Muscle layer of duodenum (tissue), 2 donors: ENCODE results near the gene GDPGP1.
A peak's percentile ranks its signal among the peaks of the same experiment; 100 is the strongest.

Source experiments
- H3K27ac ChIP-seq: one replicate; pipeline ENCODE4 v1.7.0; 2013; ENCODE audit warnings: mild to moderate bottlenecking, low read length
- H3K27me3 ChIP-seq: one replicate; pipeline ENCODE4 v1.7.0; 2013; ENCODE audit warnings: low read depth, mild to moderate bottlenecking, control low read depth, low read length
- H3K36me3 ChIP-seq, 2 donors: one replicate each; pipeline ENCODE4 v1.7.0; 2013; ENCODE audit warnings: low read length in 2 of 2, control low read depth in 1 of 2, mild to moderate bottlenecking in 1 of 2; ENCODE audit not compliant: insufficient read depth in 2 of 2, control insufficient read depth in 1 of 2
- H3K4me1 ChIP-seq, 2 donors: one replicate each; pipeline ENCODE4 v1.7.0; 2013; ENCODE audit warnings: low read length in 2 of 2, mild to moderate bottlenecking in 2 of 2, control low read depth in 1 of 2, moderate library complexity in 1 of 2; ENCODE audit not compliant: insufficient read depth in 2 of 2, control insufficient read depth in 1 of 2
- H3K4me3 ChIP-seq, 2 donors: one replicate each; pipeline ENCODE4 v1.7.0; 2013; ENCODE audit warnings: low read length in 2 of 2, low read depth in 1 of 2, mild to moderate bottlenecking in 1 of 2
- H3K9me3 ChIP-seq, 2 donors: one replicate each; pipeline ENCODE4 v1.7.0; 2013; ENCODE audit warnings: low read length in 2 of 2, control low read depth in 1 of 2, mild to moderate bottlenecking in 1 of 2; ENCODE audit not compliant: control insufficient read depth in 1 of 2
- donor health status: healthy.

Gene GDPGP1

GRCh38 chr15:90230071-90230494 is 3.9 kb upstream of the GDPGP1 start:
- no peak overlapping the region for H3K4me3 ChIP-seq
- peaks cover 49 to 51% of the 10 kb centered on the region in 2 donors for H3K36me3 ChIP-seq
- H3K27me3 ChIP-seq: no peaks in the 10 kb centered on the region
- peak overlapping the region; percentile 51 for H3K27ac ChIP-seq
- H3K4me1 ChIP-seq: peaks cover 33 to 56% of the 10 kb centered on the region in 2 donors
- H3K9me3 ChIP-seq: no peaks in the 10 kb centered on the region

GRCh38 chr15:90230610-90231009 is 3.4 kb upstream of the GDPGP1 start:
- H3K36me3 ChIP-seq: peaks cover 44 to 46% of the 10 kb centered on the region in 2 donors

GRCh38 chr15:90231028-90232017 is 2.7 kb upstream of the GDPGP1 start:
- peaks cover 39 to 44% of the 10 kb centered on the region in 2 donors for H3K36me3 ChIP-seq
- H3K4me3 ChIP-seq: peak overlapping the region in 1 of 2 donors; percentile 13
- H3K4me1 ChIP-seq: peaks cover 33 to 56% of the 10 kb centered on the region in 2 donors
- H3K27me3 ChIP-seq: no peaks in the 10 kb centered on the region
- H3K27ac ChIP-seq: peak overlapping the region; percentile 45
- H3K9me3 ChIP-seq: no peaks in the 10 kb centered on the region

More at GRCh38 chr15:90230610-90231009, 3.4 kb upstream of the GDPGP1 start:
- H3K4me3 ChIP-seq: no peak overlapping the region
- H3K27me3 ChIP-seq: no peaks in the 10 kb centered on the region
- H3K27ac ChIP-seq: peak overlapping the region; percentile 51
- no peaks in the 10 kb centered on the region for H3K9me3 ChIP-seq
- peaks cover 33 to 56% of the 10 kb centered on the region in 2 donors for H3K4me1 ChIP-seq

GRCh38 chr15:90232196-90232595 is 1.8 kb upstream of the GDPGP1 start:
- Histone ChIP-seq H3K27me3 (no peaks in the 10 kb centered on the region), H3K9me3 (no peaks in the 10 kb centered on the region), H3K27ac (no peak overlapping the region), H3K36me3 (peaks cover 33 to 43% of the 10 kb centered on the region in 2 donors), H3K4me3 (peak overlapping the region; percentile 33 to 77), H3K4me1 (peaks cover 33 to 56% of the 10 kb centered on the region in 2 donors)

DNA sequence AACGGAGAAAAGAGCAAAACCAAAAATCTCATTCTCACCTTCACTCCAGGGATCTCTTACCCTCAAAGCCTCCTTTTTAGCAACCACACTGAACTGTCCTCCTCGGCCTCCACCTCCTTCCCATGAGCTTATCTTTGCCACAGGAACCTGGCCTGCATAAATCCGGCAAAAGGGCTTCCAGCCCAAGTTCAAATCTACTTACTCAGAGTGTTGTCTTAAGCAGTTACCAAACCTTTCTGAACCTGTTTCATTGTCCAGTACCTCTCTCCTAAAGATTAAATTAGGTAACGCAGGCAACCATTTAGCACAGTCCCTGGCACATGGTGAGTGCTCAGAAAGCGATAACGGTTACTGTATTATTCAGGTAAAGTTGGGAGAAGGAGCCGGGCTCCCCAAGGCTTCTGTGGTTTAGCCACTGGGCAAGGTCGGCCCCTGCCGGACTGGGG is 1.0 kb upstream of the GDPGP1 start:
- peaks cover 33 to 53% of the 10 kb centered on the region in 2 donors for H3K4me1 ChIP-seq
- peak overlapping the region; percentile 79 for H3K27ac ChIP-seq
- no peaks in the 10 kb centered on the region for H3K27me3 ChIP-seq
- peak overlapping the region; percentile 77 to 87 for H3K4me3 ChIP-seq
- no peaks in the 10 kb centered on the region for H3K9me3 ChIP-seq
- H3K36me3 ChIP-seq: peaks cover 27 to 35% of the 10 kb centered on the region in 2 donors

GRCh38 chr15:90233387-90234095 is 468 bp upstream of the GDPGP1 start, which contains the start of gene CIB1:
Gene CIB1, minus strand, starts transcription at chr15:90233941. Its CDS starts 56 bp downstream, at chr15:90233885.
- H3K27ac ChIP-seq: peak within 1 kb of the TSS; percentile 79
- no peaks in the 10 kb centered on the region for H3K9me3 ChIP-seq
- H3K36me3 ChIP-seq: peaks cover 26 to 34% of the 10 kb centered on the region in 2 donors
- H3K27me3 ChIP-seq: no peaks in the 10 kb centered on the region
- H3K4me1 ChIP-seq: peaks cover 33 to 47% of the 10 kb centered on the region in 2 donors
- peak within 1 kb of the TSS; percentile 77 to 87 for H3K4me3 ChIP-seq

DNA sequence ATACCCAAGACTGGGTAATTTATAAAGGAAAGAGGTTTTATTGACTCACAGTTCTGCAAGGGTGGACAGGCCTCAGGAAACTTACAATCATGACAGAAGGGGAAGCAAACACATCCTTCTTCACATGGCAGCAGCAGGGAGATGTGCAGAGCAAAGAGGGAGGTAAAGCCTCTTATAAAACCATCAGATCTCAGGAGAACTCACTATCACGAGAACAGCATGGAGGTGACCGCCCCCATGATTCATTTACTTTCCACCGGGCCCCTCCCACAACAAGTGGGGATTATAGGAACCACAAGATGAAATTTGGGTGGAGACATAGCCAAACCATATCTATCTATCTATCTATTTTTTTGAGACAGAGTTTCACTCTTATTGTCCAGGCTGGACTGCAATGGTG is 5.4 kb downstream of the GDPGP1 start:
- Histone ChIP-seq H3K4me3 (no peak overlapping the region), H3K27ac (no peak overlapping the region), H3K36me3 (peaks cover 7 to 29% of the 10 kb centered on the region in 2 donors), H3K4me1 (peaks cover 5 to 7% of the 10 kb centered on the region in 2 donors), H3K27me3 (no peaks in the 10 kb centered on the region), H3K9me3 (no peaks in the 10 kb centered on the region)

DNA sequence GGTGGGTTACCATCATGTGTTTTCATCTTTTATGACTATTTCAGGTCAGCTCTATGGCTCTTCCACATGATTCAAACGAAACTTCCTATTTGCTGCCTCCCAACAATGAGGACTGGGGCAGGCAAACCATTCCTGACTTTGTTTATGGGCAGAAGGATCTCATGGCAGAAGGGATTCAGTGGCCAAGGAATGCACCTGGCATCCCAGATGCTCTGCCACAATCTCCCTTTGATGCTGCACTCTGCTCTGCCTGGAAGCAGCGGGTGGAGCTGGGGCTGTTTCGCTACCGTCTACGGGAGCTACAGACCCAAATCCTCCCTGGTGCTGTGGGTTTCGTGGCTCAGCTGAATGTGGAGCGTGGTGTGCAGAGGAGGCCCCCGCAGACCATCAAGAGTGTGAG is 6.8 kb downstream of the GDPGP1 start:
- no peaks in the 10 kb centered on the region for H3K4me1 ChIP-seq
- no peaks in the 10 kb centered on the region for H3K9me3 ChIP-seq
- H3K27me3 ChIP-seq: no peaks in the 10 kb centered on the region
- H3K27ac ChIP-seq: no peak overlapping the region
- no peak overlapping the region for H3K4me3 ChIP-seq
- H3K36me3 ChIP-seq: peaks cover 7 to 29% of the 10 kb centered on the region in 2 donors

DNA sequence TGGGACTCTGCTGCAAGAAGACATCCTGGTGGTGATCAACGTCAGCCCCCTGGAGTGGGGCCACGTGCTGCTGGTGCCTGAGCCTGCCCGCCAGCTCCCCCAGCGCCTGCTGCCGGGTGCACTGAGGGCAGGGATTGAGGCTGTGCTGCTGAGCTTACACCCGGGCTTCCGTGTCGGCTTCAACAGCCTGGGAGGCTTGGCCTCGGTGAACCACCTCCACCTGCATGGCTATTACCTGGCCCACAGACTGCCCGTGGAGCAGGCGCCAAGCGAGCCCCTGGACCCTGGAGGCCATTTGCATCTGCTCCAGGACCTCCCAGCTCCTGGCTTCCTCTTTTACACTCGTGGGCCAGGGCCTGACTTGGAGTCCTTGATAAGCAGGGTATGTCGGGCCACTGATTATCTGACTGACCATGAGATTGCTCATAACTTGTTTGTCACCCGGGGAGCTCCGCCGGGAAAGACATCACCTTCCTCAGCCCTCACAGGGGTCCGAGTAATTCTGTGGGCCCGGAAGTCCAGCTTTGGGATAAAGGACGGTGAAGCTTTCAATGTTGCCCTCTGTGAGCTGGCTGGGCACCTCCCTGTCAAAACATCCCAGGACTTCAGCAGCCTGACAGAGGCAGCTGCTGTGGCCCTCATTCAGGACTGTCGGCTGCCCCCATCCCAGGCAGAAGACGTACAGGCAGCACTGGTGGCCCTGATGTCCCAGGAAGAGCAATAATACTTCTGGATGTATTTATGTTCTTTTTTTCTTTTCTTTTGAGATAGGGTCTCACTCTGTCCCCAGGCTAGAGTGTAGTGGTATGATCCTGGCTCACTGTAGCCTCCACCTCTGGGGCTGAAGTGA is 7.6 kb downstream of the GDPGP1 start:
- Histone ChIP-seq H3K27me3 (no peaks in the 10 kb centered on the region), H3K36me3 (peaks cover 7 to 24% of the 10 kb centered on the region in 2 donors), H3K4me1 (no peaks in the 10 kb centered on the region), H3K9me3 (no peaks in the 10 kb centered on the region), H3K27ac (no peak overlapping the region), H3K4me3 (no peak overlapping the region)

DNA sequence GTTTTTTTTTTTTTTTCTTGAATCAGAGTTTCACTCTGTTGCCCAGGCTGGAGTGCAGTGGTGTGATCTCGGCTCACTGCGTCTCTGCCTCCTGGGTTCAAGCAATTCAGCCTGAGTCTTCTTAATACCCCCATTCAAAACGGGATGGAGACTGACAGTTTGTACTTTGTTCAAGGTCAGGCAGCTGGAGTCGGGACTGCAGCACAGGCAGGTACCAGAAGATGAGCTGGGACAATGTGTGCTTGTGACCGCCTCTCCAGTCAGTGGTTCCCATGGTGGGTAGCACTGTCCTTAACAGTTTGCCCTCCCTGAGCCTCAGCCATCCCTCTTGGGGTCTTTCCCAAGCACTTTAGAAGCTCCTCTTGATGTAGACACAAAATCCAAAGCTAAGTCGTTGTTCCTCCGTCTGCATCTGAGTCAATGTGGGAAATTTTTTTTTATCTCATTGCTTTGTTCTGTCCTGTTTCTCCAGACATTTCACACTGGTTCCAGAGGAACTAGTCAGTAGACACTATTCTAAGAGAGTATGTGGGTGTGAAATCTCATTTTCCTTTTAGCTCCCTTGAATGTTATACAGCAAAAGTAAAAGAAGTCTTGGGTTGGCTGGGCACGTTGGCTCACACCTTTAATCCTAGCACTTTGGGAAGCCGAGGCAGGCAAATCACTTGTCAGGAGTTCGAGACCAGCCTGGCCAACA is 10.1 kb downstream of the GDPGP1 start:
- no peaks in the 10 kb centered on the region for H3K4me1 ChIP-seq
- H3K4me3 ChIP-seq: no peak overlapping the region
- peaks cover 0 to 16% of the 10 kb centered on the region in 2 donors for H3K36me3 ChIP-seq
- no peak overlapping the region for H3K27ac ChIP-seq
- H3K27me3 ChIP-seq: no peaks in the 10 kb centered on the region
- no peaks in the 10 kb centered on the region for H3K9me3 ChIP-seq
